Measurements from ENCODE around the gene TMEM69.
"Not testable (repeated sequence)": the region's sequence is repeated elsewhere in the genome, so short reads cannot be mapped to it uniquely, and the experiment has no call there.

Gene TMEM69

DNA sequence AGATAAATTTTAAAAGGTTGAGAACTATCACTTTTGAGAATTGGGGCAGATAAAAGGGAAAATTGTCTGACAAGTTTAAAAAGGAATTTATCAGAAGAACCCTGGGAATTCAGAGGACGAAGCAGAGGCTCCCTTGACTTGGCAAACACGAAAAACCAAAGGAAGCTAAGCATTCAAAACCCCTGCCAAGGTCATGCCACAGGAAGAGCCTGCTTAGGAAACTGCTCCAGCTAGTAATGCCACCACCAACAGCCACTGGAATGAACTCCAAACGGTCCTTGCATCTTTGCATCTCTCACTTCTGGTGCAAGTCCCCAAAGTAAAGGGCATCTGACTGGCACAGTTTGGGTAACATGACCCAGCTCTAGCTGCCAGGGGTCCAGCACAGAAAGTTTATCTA, 8.9 kb upstream of the TMEM69 start:
- Histone ChIP-seq H3K36me3 (ENCODE audit: insufficient read depth, low read length) (peaks cover 4% of the 10 kb centered on the region), H3K9ac (ENCODE audit: low read depth, low read length) (peak overlapping the region; percentile 2), H3K4me1 (ENCODE audit: control insufficient read depth, insufficient read depth, low read length) (peaks cover 40% of the 10 kb centered on the region), H3K27me3 (ENCODE audit: control insufficient read depth, insufficient read depth, low read length) (no peaks in the 10 kb centered on the region), H3K4me2 (ENCODE audit: low read length) (peak overlapping the region; percentile 64), H3K4me3 (ENCODE audit: low read length) (no peak overlapping the region), H3K9me3 (replicated peaks; ENCODE audit: low read length) (no peaks in the 10 kb centered on the region)

DNA sequence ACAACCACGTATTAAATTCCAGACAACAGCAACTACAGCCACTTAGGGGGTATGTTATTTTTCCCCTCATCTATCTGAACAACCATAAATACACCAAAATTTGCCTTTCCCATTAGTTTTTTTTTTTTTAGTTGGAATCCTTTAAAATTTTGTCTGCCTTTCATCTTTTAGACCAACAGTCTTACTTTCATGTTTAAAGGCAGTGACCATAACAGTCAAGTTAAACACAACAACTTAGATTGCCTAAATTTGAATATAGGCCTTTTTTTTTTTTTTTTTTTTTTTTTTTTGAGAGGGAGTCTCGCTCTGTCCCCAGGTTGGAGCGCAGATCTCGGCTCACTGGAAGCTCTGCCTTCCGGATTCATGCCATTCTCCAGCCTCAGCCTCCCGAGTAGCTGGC, 5.0 kb upstream of the TMEM69 start:
- H3K36me3 ChIP-seq (ENCODE audit: insufficient read depth, low read length): peaks cover under 1% of the 10 kb centered on the region
- peaks cover 47% of the 10 kb centered on the region for H3K4me1 ChIP-seq (ENCODE audit: control insufficient read depth, insufficient read depth, low read length)
- H3K4me3 ChIP-seq (ENCODE audit: low read length): no peak overlapping the region
- no peak overlapping the region for H3K4me2 ChIP-seq (ENCODE audit: low read length)
- no peak overlapping the region for H3K9ac ChIP-seq (ENCODE audit: low read depth, low read length)
- H3K27me3 ChIP-seq (ENCODE audit: control insufficient read depth, insufficient read depth, low read length): no peaks in the 10 kb centered on the region
- no peaks in the 10 kb centered on the region for H3K9me3 ChIP-seq (replicated peaks; ENCODE audit: low read length)

DNA sequence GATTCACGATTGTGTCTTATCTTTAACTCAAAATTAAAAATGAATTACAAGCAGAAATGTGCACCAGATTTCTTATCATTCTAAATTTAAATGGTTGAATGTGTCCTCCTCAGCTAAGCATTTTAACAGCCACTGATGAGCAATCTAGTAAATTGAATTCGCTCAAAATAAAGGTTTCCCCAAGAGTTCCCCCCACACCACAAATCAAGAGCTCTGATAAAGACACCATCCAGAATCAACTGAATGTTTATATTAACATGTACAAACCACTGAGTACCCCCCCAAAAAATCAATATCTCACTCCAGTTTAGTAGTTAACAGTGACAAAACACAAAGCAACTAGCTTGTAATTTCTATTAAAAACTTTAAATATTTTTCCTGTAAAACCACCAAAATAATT, 3.6 kb upstream of the TMEM69 start:
- H3K4me3 ChIP-seq (ENCODE audit: low read length): peak overlapping the region; percentile 95
- H3K9ac ChIP-seq (ENCODE audit: low read depth, low read length): peak overlapping the region; percentile 94
- H3K9me3 ChIP-seq (replicated peaks; ENCODE audit: low read length): no peaks in the 10 kb centered on the region
- H3K36me3 ChIP-seq (ENCODE audit: insufficient read depth, low read length): no peaks in the 10 kb centered on the region
- H3K27me3 ChIP-seq (ENCODE audit: control insufficient read depth, insufficient read depth, low read length): no peaks in the 10 kb centered on the region
- peak overlapping the region; percentile 96 for H3K4me2 ChIP-seq (ENCODE audit: low read length)
- peaks cover 32% of the 10 kb centered on the region for H3K4me1 ChIP-seq (ENCODE audit: control insufficient read depth, insufficient read depth, low read length)

DNA sequence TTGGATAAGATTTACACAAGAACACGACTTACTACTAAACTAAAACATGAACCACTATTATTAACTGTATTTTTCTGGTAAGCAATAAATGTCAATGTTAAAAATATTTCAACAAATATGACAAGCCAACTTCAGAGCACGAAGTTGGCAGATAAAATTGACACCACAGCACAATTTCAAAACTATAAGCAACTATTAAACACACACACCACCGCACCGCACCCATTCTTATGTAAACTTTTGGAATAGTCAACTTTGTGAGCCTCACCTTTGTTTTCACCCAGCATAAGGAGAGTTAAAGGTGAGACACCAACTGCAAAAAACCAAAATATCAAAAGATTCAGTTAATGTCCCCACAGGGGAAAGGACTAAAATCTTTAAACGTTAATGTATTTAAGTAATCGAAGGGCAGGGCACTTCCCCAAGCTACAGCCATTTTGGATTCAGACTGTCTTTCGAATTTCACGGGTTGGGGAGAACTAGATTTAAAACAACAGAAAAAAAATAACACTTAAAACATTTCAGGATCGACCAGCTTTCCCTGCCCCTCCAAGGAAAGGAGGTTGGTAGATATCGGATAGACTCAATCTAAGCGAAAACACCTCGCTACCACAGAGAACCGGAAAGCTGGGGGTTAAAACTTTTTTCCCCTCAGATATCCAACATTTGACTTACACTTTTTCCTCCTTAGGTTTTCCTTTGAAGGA, 2.5 kb upstream of the TMEM69 start:
- H3K27me3 ChIP-seq (ENCODE audit: control insufficient read depth, insufficient read depth, low read length): no peaks in the 10 kb centered on the region
- H3K4me3 ChIP-seq (ENCODE audit: low read length): peak overlapping the region; percentile 95
- H3K9ac ChIP-seq (ENCODE audit: low read depth, low read length): peak overlapping the region; percentile 94
- peak overlapping the region; percentile 96 for H3K4me2 ChIP-seq (ENCODE audit: low read length)
- H3K4me1 ChIP-seq (ENCODE audit: control insufficient read depth, insufficient read depth, low read length): peaks cover 22% of the 10 kb centered on the region
- no peaks in the 10 kb centered on the region for H3K9me3 ChIP-seq (replicated peaks; ENCODE audit: low read length)
- H3K36me3 ChIP-seq (ENCODE audit: insufficient read depth, low read length): no peaks in the 10 kb centered on the region

DNA sequence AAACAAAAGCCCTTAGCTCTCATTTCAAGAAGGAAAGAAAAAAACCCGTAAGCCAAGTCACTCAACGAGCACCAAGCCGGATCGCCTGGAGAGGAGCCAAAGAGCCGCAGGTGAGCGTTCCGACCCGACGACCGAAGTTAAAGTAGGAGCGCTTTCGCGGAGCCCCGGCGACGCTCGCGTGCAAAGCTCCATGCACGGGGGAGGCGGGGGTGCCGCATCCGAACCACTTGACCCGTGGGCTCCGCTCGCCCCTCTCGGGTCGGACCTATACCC, 2.0 kb upstream of the TMEM69 start:
- peaks cover 19% of the 10 kb centered on the region for H3K4me1 ChIP-seq (ENCODE audit: control insufficient read depth, insufficient read depth, low read length)
- no peaks in the 10 kb centered on the region for H3K27me3 ChIP-seq (ENCODE audit: control insufficient read depth, insufficient read depth, low read length)
- H3K9me3 ChIP-seq (replicated peaks; ENCODE audit: low read length): no peaks in the 10 kb centered on the region
- H3K4me3 ChIP-seq (ENCODE audit: low read length): peak overlapping the region; percentile 95
- peak overlapping the region; percentile 96 for H3K4me2 ChIP-seq (ENCODE audit: low read length)
- H3K9ac ChIP-seq (ENCODE audit: low read depth, low read length): peak overlapping the region; percentile 94
- H3K36me3 ChIP-seq (ENCODE audit: insufficient read depth, low read length): peaks cover 3% of the 10 kb centered on the region

DNA sequence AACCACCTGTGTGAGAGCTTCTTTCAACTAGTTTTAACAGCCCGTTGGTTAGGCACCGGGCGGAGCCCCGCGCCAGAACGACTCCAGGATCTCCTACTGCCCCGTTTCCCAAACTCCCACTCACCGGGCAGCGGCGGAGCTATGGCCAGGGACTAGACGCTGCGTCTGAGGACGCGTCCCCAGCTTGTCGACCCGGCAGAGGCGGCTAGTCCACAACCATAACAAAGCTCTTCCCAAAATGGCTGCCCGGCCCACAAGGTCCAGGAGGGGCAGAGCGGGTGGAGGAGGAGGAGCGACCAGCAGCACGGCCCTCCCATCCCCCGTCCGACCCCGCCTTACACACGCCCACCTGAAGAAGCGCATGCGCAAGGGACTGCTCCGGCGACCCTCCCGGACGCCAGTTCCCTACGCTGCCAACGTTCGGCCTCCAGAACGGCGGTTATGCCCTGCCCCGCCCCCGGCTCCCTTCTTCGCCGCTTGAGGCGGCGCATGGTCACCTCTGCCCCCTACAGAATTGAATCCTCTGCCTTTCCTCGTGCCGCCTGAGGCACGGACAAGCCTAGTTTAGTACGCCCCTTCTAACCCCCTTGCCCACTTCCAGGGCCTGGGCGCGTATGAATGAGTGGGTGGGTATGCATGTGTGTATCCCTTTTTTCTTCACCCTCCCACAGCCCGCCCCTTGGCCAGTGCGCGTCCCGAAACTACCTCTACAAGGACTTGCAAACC, 1.5 kb upstream of the TMEM69 start, which contains the start of gene GPBP1L1:
GPBP1L1 (minus strand) TSS at position 246 of the 726 bp plus-strand sequence. CDS start 27,446 bp downstream, outside the sequence.
- H3K4me1 ChIP-seq (ENCODE audit: control insufficient read depth, insufficient read depth, low read length): peaks cover 19% of the 10 kb centered on the region
- peaks cover 8% of the 10 kb centered on the region for H3K36me3 ChIP-seq (ENCODE audit: insufficient read depth, low read length)
- no peaks in the 10 kb centered on the region for H3K27me3 ChIP-seq (ENCODE audit: control insufficient read depth, insufficient read depth, low read length)
- peak within 1 kb of the TSS; percentile 96 for H3K4me2 ChIP-seq (ENCODE audit: low read length)
- peak within 1 kb of the TSS; percentile 95 for H3K4me3 ChIP-seq (ENCODE audit: low read length)
- peak within 1 kb of the TSS; percentile 94 for H3K9ac ChIP-seq (ENCODE audit: low read depth, low read length)
- no peaks in the 10 kb centered on the region for H3K9me3 ChIP-seq (replicated peaks; ENCODE audit: low read length)

DNA sequence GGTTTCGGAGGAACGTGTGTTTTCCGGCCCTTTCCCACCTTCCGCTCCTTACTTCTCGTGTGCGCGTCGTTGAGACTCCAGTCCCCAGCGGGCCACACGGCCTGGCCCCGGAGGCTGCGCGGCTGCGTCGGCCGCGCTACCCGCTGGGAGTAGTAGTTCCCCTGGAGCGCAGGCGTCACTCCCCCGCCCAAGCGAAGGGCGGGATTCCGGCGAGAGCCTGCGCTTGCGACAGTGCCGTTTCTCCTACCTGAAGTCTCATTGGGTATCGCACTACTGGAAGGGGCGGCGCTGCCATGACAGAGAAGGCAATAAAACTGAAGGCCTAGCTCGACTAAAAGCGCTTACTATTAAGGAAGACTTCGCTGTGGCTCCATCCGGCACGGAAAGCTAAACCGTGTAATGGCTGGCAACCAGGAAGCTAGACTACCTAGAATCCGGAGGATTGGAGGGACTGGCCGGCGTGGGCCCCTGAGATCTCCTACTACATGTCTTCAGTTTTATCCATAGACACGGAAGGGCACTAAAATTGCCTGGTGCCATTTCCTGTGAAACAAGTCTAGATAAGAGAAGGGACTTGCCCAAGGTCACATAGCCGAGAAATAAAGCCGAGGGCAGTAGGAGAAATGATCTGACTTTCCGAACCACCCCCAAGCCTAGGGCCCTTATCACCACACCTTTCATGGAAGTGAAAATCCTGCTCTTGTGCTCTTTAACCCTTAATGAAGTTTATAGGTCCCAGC, 797 bp upstream of the TMEM69 start:
- H3K9ac ChIP-seq (ENCODE audit: low read depth, low read length): peak overlapping the region; percentile 94
- H3K4me1 ChIP-seq (ENCODE audit: control insufficient read depth, insufficient read depth, low read length): peaks cover 19% of the 10 kb centered on the region
- H3K27me3 ChIP-seq (ENCODE audit: control insufficient read depth, insufficient read depth, low read length): no peaks in the 10 kb centered on the region

DNA sequence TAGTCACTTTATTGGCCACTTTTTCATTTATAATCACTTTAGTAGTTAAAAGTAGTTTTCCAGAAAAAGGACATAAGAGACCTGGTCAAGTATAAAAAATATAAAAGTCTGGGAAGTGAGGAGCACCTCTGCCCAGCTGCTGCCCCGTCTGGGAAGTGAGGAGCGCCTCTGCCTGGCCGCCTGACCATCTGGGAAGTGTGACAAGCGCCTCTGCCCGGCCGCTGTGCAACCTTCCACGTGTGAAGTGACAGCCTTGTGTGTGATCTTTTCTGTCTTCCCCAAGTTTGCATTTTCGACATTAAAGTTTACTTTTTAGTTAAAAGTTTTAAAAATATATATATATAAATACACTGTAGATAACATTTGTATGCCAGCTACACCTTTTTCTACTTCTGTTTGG, 5.8 kb downstream of the TMEM69 start:
- not testable (repeated sequence) for H3K9ac ChIP-seq (ENCODE audit: low read depth, low read length); H3K9me3 ChIP-seq (replicated peaks; ENCODE audit: low read length); H3K27me3 ChIP-seq (ENCODE audit: control insufficient read depth, insufficient read depth, low read length); H3K4me3 ChIP-seq (ENCODE audit: low read length); H3K4me2 ChIP-seq (ENCODE audit: low read length); H3K4me1 ChIP-seq (ENCODE audit: control insufficient read depth, insufficient read depth, low read length)
- peaks cover 30% of the 10 kb centered on the region for H3K36me3 ChIP-seq (ENCODE audit: insufficient read depth, low read length)

More for the DNA sequence above, 797 bp upstream of the TMEM69 start:
- Histone ChIP-seq H3K9me3 (replicated peaks; ENCODE audit: low read length) (no peaks in the 10 kb centered on the region), H3K4me2 (ENCODE audit: low read length) (peak overlapping the region; percentile 96), H3K36me3 (ENCODE audit: insufficient read depth, low read length) (peaks cover 9% of the 10 kb centered on the region), H3K4me3 (ENCODE audit: low read length) (peak overlapping the region; percentile 95)

DNA sequence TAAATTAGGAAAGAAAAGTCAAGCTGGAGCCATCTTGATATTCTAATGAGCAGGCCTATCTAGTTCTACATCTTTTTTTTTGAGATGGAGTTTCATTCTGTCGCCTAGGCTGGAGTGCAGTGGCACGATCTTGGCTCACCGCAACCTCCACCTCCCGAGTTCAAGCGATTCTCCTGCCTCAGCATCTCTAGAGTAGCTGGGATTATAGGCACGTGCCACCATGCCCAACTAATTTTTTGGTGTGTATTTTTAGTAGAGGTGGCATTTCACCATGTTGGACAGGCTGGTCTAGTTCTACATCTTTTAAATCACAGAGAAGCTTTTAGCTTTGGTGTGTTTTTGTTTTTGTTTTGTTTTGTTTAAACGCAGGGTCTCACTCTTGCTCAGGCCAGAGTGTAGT, 6.8 kb downstream of the TMEM69 start:
- Histone ChIP-seq H3K27me3 (ENCODE audit: control insufficient read depth, insufficient read depth, low read length) (no peaks in the 10 kb centered on the region), H3K9ac (ENCODE audit: low read depth, low read length) (no peak overlapping the region), H3K36me3 (ENCODE audit: insufficient read depth, low read length) (peaks cover 30% of the 10 kb centered on the region), H3K9me3 (replicated peaks; ENCODE audit: low read length) (no peaks in the 10 kb centered on the region), H3K4me3 (ENCODE audit: low read length) (no peak overlapping the region), H3K4me2 (ENCODE audit: low read length) (no peak overlapping the region), H3K4me1 (ENCODE audit: control insufficient read depth, insufficient read depth, low read length) (no peaks in the 10 kb centered on the region)

DNA sequence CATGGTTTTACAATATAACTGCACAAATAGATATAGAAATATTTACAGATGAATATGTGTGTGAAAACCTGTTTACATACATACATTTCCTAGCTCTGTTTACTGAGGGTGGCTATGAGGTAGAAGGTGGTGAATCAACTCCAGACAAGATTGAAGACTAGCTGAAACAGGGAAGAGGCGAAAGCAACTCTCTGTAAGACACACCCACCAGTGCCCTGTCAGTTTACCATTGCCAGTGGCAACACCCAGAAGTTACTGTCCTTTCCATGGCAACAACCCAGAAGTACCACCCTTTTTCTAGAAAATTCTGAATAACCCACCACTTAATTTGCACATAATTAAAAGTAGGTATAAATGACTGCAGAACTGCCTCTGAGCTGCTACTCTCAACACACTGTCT, 16.7 kb downstream of the TMEM69 start:
- H3K4me2 ChIP-seq (ENCODE audit: low read length): no peak overlapping the region
- H3K4me1 ChIP-seq (ENCODE audit: control insufficient read depth, insufficient read depth, low read length): no peaks in the 10 kb centered on the region
- no peak overlapping the region for H3K4me3 ChIP-seq (ENCODE audit: low read length)

DNA sequence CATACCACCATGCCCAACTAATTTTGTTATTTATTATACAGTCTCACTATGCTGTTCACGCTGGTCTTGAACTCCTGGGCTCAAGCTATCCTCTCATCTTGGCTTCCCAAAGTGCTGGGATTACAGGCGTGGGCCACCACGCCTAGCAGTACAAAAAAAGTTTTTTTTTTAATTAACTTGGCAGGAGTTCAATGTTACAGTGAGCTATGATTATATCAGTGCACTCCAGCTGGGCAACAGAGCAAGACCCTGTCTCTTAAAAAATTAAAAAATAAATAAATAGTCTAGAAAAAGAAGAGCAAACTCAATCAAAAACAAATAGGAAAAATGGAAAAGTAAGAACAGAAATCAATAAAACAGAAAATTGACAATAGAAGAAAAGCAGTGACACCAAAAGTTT, 25.7 kb downstream of the TMEM69 start:
- Histone ChIP-seq H3K9me3 (replicated peaks; ENCODE audit: low read length) (no peaks in the 10 kb centered on the region), H3K36me3 (ENCODE audit: insufficient read depth, low read length) (peaks cover 12% of the 10 kb centered on the region), H3K4me2 (ENCODE audit: low read length) (no peak overlapping the region), H3K9ac (ENCODE audit: low read depth, low read length) (no peak overlapping the region), H3K4me1 (ENCODE audit: control insufficient read depth, insufficient read depth, low read length) (peaks cover 2% of the 10 kb centered on the region), H3K4me3 (ENCODE audit: low read length) (no peak overlapping the region), H3K27me3 (ENCODE audit: control insufficient read depth, insufficient read depth, low read length) (no peaks in the 10 kb centered on the region)

More for the DNA sequence above, 16.7 kb downstream of the TMEM69 start:
- no peaks in the 10 kb centered on the region for H3K27me3 ChIP-seq (ENCODE audit: control insufficient read depth, insufficient read depth, low read length)
- H3K36me3 ChIP-seq (ENCODE audit: insufficient read depth, low read length): no peaks in the 10 kb centered on the region
- H3K9me3 ChIP-seq (replicated peaks; ENCODE audit: low read length): no peaks in the 10 kb centered on the region
- H3K9ac ChIP-seq (ENCODE audit: low read depth, low read length): no peak overlapping the region

Data from skeletal muscle satellite cell (primary cell).